IMR-90 (cell line): ENCODE data around the gene SERPING1. TPM values are rescaled to one million over a fixed set of nuclear protein-coding genes. Genes with fewer than 3 reads are reported as not detected.
A peak's percentile ranks its signal among the peaks of the same experiment; 100 is the strongest.

Experiments used
- ATAC-seq: fragments of 200-7000 bp; cut with Tn5 transposase; 2 replicates; pipeline ENCODE4 v1.9.1; 2020; ENCODE audit warnings: low read depth, mild to moderate bottlenecking, moderate library complexity
- BruUV-seq: library from RNA; stranded (reverse); fragments of 400-500 nt; replicated peaks from 2 replicates; lab custom pipeline; 2021; lab: Mats Ljungman, UMichigan
- CTCF ChIA-PET: fragments of 300-600 bp; formaldehyde crosslinking; extraction: SDS; loops from one replicate; lab custom pipeline; 2021; ENCODE audit warnings: antibody characterized with exemption; lab: Yijun Ruan, JAX
- POLR2A ChIA-PET: fragments of 300-600 bp; sonication (Branson Sonifier 250); formaldehyde crosslinking; loops from one replicate; lab custom pipeline; 2022; ENCODE audit warnings: antibody characterized with exemption; ENCODE audit not compliant: unreplicated experiment; lab: Charles Lee
- DNase-seq: peaks from one replicate; pipeline ENCODE4 v3.0.0; 2013
- H2AFZ ChIP-seq: replicated peaks from 2 replicates; pipeline ENCODE3; 2013; ENCODE audit warnings: low read length, mild to moderate bottlenecking; ENCODE audit not compliant: poor library complexity
- H2AK5ac ChIP-seq: 2 replicates; pipeline ENCODE4 v1.6.1; 2013; ENCODE audit warnings: low read depth, low read length, inconsistent platforms
- H2AK9ac ChIP-seq: replicated peaks from 2 replicates; pipeline ENCODE3; 2013; ENCODE audit warnings: mild to moderate bottlenecking, low read depth, low read length, moderate library complexity; ENCODE audit not compliant: poor library complexity
- H2BK120ac ChIP-seq: 2 replicates; pipeline ENCODE4 v1.6.1; 2013; ENCODE audit warnings: low read depth, low read length, inconsistent platforms
- H2BK15ac ChIP-seq: 3 replicates; pipeline ENCODE4 v1.6.1; 2013; ENCODE audit warnings: low read depth, low read length, inconsistent platforms
- H2BK20ac ChIP-seq: 2 replicates; pipeline ENCODE4 v1.6.1; 2013; ENCODE audit warnings: low read depth, mild to moderate bottlenecking, inconsistent platforms, low read length, moderate library complexity
- H2BK5ac ChIP-seq: 2 replicates; pipeline ENCODE4 v1.6.1; 2013; ENCODE audit warnings: mild to moderate bottlenecking, low read depth, low read length, inconsistent platforms; ENCODE audit not compliant: poor library complexity, severe bottlenecking
- H3K14ac ChIP-seq: replicated peaks from 2 replicates; pipeline ENCODE4 v1.6.1; 2013; ENCODE audit warnings: low read depth, low read length, inconsistent platforms
- H3K18ac ChIP-seq: 2 replicates; pipeline ENCODE4 v1.6.1; 2013; ENCODE audit warnings: low read depth, low read length, control low read depth
- H3K23ac ChIP-seq: 2 replicates; pipeline ENCODE4 v1.6.1; 2013; ENCODE audit warnings: low read depth, low read length, inconsistent platforms
- H3K27ac ChIP-seq: 2 replicates; pipeline ENCODE4 v1.5.1; 2013; ENCODE audit warnings: mild to moderate bottlenecking, control low read depth, low read length; ENCODE audit not compliant: insufficient read depth
- H3K27me3 ChIP-seq: 2 replicates; pipeline ENCODE4 v1.6.1; 2013; ENCODE audit warnings: low read length; ENCODE audit not compliant: control insufficient read depth, insufficient read depth
- H3K36me3 ChIP-seq: 2 replicates; pipeline ENCODE4 v1.6.1; 2013; ENCODE audit warnings: low read length, mixed read lengths; ENCODE audit not compliant: control insufficient read depth, insufficient read depth
- H3K4ac ChIP-seq: 2 replicates; pipeline ENCODE4 v1.6.1; 2013; ENCODE audit warnings: low read depth, low read length, inconsistent platforms
- H3K4me1 ChIP-seq: 2 replicates; pipeline ENCODE4 v1.6.1; 2013; ENCODE audit warnings: low read length, mixed read lengths; ENCODE audit not compliant: control insufficient read depth, insufficient read depth
- H3K4me2 ChIP-seq: 2 replicates; pipeline ENCODE4 v1.6.1; 2013; ENCODE audit warnings: low read depth, mild to moderate bottlenecking, control low read depth, low read length, moderate library complexity
- H3K4me3 ChIP-seq: 2 replicates; pipeline ENCODE4 v1.5.1; 2013; ENCODE audit warnings: low read depth, mild to moderate bottlenecking, control low read depth, low read length, moderate library complexity; ENCODE audit not compliant: insufficient read depth
- H3K56ac ChIP-seq: 2 replicates; pipeline ENCODE4 v1.6.1; 2013; ENCODE audit warnings: low read length, inconsistent platforms; ENCODE audit not compliant: insufficient read depth; ENCODE audit errors: extremely low read depth
- H3K79me1 ChIP-seq, 2 experiments: 2 replicates each; pipeline ENCODE4 v1.6.1; 2013; ENCODE audit warnings: low read length in 2 of 2, inconsistent platforms in 1 of 2, low read depth in 1 of 2
- H3K9ac ChIP-seq: 2 replicates; pipeline ENCODE4 v1.6.1; 2013; ENCODE audit warnings: low read depth, low read length, control low read depth
- H3K9me1 ChIP-seq: 2 replicates; pipeline ENCODE4 v1.6.1; 2013; ENCODE audit warnings: low read length, inconsistent platforms; ENCODE audit not compliant: insufficient read depth
- H3K9me3 ChIP-seq: 2 replicates; pipeline ENCODE4 v1.6.1; 2013; ENCODE audit warnings: low read length; ENCODE audit not compliant: control insufficient read depth, insufficient read depth
- H4K20me1 ChIP-seq: 2 replicates; pipeline ENCODE4 v1.6.1; 2013; ENCODE audit warnings: low read length, inconsistent platforms; ENCODE audit not compliant: insufficient read depth
- H4K5ac ChIP-seq: 2 replicates; pipeline ENCODE4 v1.6.1; 2013; ENCODE audit warnings: mild to moderate bottlenecking, low read depth, low read length, control low read depth
- H4K8ac ChIP-seq, 2 experiments: 2 replicates each; pipeline ENCODE4 v1.6.1; 2013; ENCODE audit warnings: low read depth in 2 of 2, low read length in 2 of 2, control low read depth in 1 of 2, inconsistent platforms in 1 of 2
- H4K91ac ChIP-seq: 2 replicates; pipeline ENCODE4 v1.6.1; 2013; ENCODE audit warnings: low read depth, low read length, inconsistent platforms; ENCODE audit not compliant: insufficient read depth
- BHLHE40 ChIP-seq: fragments of 150-350 bp; IDR thresholded peaks from 2 replicates; pipeline ENCODE4 v1.6.1; 2016; ENCODE audit warnings: mild to moderate bottlenecking, low read depth, low read length
- CEBPB ChIP-seq: IDR thresholded peaks from 2 replicates; pipeline ENCODE4 v1.6.1; 2012; ENCODE audit warnings: low read depth, low read length, improper control_type of control experiment
- CHD1 ChIP-seq: IDR thresholded peaks from 2 replicates; pipeline ENCODE4 v1.6.1; 2012; ENCODE audit warnings: low read depth, low read length, improper control_type of control experiment
- CTCF ChIP-seq: conservative IDR thresholded peaks from 2 replicates; pipeline ENCODE4 v1.5.1; 2012; ENCODE audit warnings: mild to moderate bottlenecking, low read depth, low read length, improper control_type of control experiment
- ELK1 ChIP-seq: fragments of 150-350 bp; IDR thresholded peaks from 2 replicates; pipeline ENCODE4 v1.6.1; 2016; ENCODE audit warnings: low read depth, mild to moderate bottlenecking, low read length, moderate library complexity, borderline replicate concordance
- FOS ChIP-seq: fragments of 150-350 bp; IDR thresholded peaks from 2 replicates; pipeline ENCODE4 v1.6.1; 2016; ENCODE audit warnings: low read depth, low read length
- MAFK ChIP-seq: IDR thresholded peaks from 2 replicates; pipeline ENCODE4 v1.6.1; 2012; ENCODE audit warnings: low read depth, low read length, improper control_type of control experiment
- MAZ ChIP-seq: IDR thresholded peaks from 2 replicates; pipeline ENCODE4 v1.6.1; 2012; ENCODE audit warnings: low read depth, mild to moderate bottlenecking, low read length, improper control_type of control experiment, moderate library complexity, borderline replicate concordance
- MXI1 ChIP-seq: IDR thresholded peaks from 2 replicates; pipeline ENCODE4 v1.6.1; 2012; ENCODE audit warnings: low read depth, mild to moderate bottlenecking, low read length, moderate library complexity, borderline replicate concordance
- NFE2L2 ChIP-seq: fragments of 150-350 bp; IDR thresholded peaks from 2 replicates; pipeline ENCODE4 v1.6.1; 2016; ENCODE audit warnings: low read depth, mild to moderate bottlenecking, low read length
- POLR2A ChIP-seq: IDR thresholded peaks from 2 replicates; pipeline ENCODE4 v1.6.1; 2012; ENCODE audit warnings: mild to moderate bottlenecking, low read depth, low read length
- RAD21 ChIP-seq: IDR thresholded peaks from 2 replicates; pipeline ENCODE4 v1.6.1; 2012; ENCODE audit warnings: low read length, improper control_type of control experiment
- RCOR1 ChIP-seq: IDR thresholded peaks from 2 replicates; pipeline ENCODE4 v1.6.1; 2012; ENCODE audit warnings: mild to moderate bottlenecking, low read length, improper control_type of control experiment; ENCODE audit not compliant: insufficient replicate concordance
- RFX5 ChIP-seq: IDR thresholded peaks from 2 replicates; pipeline ENCODE4 v1.8.0; 2012; ENCODE audit warnings: low read depth, mild to moderate bottlenecking, low read length, moderate library complexity
- SMC3 ChIP-seq: fragments of 150-350 bp; IDR thresholded peaks from 2 replicates; pipeline ENCODE4 v1.6.1; 2016; ENCODE audit warnings: low read depth, mild to moderate bottlenecking, antibody characterized with exemption, low read length, moderate library complexity
- WGBS, 2 experiments: methylation state at CpG; one replicate each; pipeline versions ENCODE4 v1.1.5 to v1.1.7; 2013; ENCODE audit warnings: missing lambda C conversion rate in 2 of 2; ENCODE audit not compliant: insufficient read length in 1 of 2; ENCODE audit errors: extremely low coverage in 2 of 2; 5-methylcytosine and 5-hydroxymethylcytosine counted together
- dilution Hi-C: fragments of 300-500 bp; cut with HindIII; formaldehyde crosslinking; loops from one replicate; pipeline ENCODE4 v1.14.3; 2018; ENCODE audit warnings: low sequenced_read_pairs; ENCODE audit not compliant: unreplicated experiment
- in situ Hi-C: fragments of 300-500 bp; cut with MboI; formaldehyde crosslinking; loops from 3 replicates; pipeline ENCODE4 v1.14.3; 2019; ENCODE audit warnings: low sequenced_read_pairs, inconsistent platforms, mixed read lengths
- intact Hi-C: fragments of 100-400 bp; cut with micrococcal nuclease; formaldehyde crosslinking; loops from 2 replicates; pipeline ENCODE4 v1.10.0; 2022
- polyA plus RNA-seq, 3 experiments: library from polyadenylated mRNA; depleted of rRNA; stranded (reverse); fragments of >200 nt; gene quantifications; 2 replicates each; pipeline ENCODE4 v1.2.3, GENCODE V29; 2012; ENCODE audit warnings: low replicate concordance in 1 of 3
- total RNA-seq: library from RNA; depleted of rRNA; stranded (reverse); fragments of >200 nt; gene quantifications from 2 replicates; pipeline ENCODE4 v1.2.3, GENCODE V29; 2012

Gene SERPING1
- total and polyA plus RNA-seq, 2 of the 4 experiments (the other 2 are of a cell fraction) = 2.0 to 30.7 TPM

DNA sequence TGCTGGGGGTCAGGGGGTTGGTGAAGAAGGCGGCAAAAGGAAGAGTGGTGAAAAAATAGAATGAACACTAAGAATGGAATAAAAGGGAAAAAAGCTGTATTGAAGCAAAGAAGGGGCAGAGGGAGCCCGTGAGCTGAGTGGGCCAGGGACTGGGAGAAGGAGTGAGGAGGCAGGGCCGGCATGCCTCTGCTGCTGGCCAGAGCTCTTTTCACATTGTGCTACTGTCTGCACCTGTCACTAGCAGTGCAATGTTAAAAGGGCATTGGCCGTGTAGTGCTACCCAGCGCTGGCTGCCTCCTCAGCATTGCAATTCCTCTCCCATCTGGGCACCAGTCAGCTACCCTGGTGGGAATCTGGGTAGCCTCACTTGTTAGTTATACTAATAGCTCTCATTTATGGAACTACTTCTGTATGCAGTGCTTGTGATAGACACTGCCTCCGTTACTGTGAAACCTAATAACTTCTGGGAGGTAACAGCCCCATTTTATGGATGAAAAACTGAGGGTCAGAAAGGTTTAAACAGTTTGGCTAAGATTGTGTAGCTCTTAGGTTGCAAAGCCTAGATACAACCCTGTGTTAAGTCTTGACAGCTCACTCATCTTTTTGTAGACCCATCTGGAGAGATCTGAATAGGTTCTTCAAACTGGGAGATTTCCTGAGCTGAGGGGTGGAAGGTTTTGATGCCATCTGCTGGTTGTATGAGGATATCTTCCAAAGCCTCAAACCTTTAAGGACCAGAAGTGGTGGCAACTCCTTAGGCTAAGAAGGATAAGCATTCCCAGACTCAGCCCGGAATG lies 43.7 kb downstream of the SERPING1 start:
- H2BK20ac ChIP-seq = no peak overlapping the region
- no peak overlapping the region for H3K23ac ChIP-seq
- no peaks in the 10 kb centered on the region for H3K27me3 ChIP-seq
- no peak overlapping the region for H4K91ac ChIP-seq
- peaks cover 23 to 77% of the 10 kb centered on the region in 2 experiments for H3K79me1 ChIP-seq
- H3K4me3 ChIP-seq = no peak overlapping the region
- peaks cover 1% of the 10 kb centered on the region; the same call in 1 of the 2 replicates for H3K36me3 ChIP-seq
- H4K8ac ChIP-seq = no peak overlapping the region
- DNase-seq (peak; percentile 69), ATAC-seq (no peak)
- H3K56ac ChIP-seq = no peak overlapping the region
- H2BK5ac ChIP-seq = no peak overlapping the region
- peaks cover 14% of the 10 kb centered on the region for H3K9me1 ChIP-seq
- BruUV-seq = no TSS peak
- H3K9ac ChIP-seq = no peak overlapping the region
- in situ Hi-C loops = loop anchor here (5.0 to 10.0 kb wide), 3 partner anchors 74 to 186 kb away; partner anchors contain the start of gene UBE2L6
- no peak overlapping the region for H3K18ac ChIP-seq
- peaks cover 68% of the 10 kb centered on the region for H4K20me1 ChIP-seq
- H2AK5ac ChIP-seq = no peak overlapping the region
- no peak overlapping the region for H4K5ac ChIP-seq
- intact Hi-C loops = loop anchor here (1.0 kb wide), 3 partner anchors 73 to 184 kb away; no protein-coding TSS in a partner anchor
- H2BK15ac ChIP-seq = no peak overlapping the region
- POLR2A ChIA-PET = interaction anchor here (0.5 to 0.9 kb wide), 3 partner anchors 30 to 143 kb away, joined by 3 read pairs; partner anchors contain the start of gene UBE2L6
- no peak overlapping the region for H3K4ac ChIP-seq
- H2BK120ac ChIP-seq = no peak overlapping the region
- H2AK9ac ChIP-seq = no peak overlapping the region
- dilution Hi-C loops = no loop called here
- CTCF ChIA-PET = interaction anchor here (0.8 to 3.3 kb wide), 10 partner anchors 11 to 872 kb away, joined by 3 to 34 read pairs (median 3); partner anchors contain the start of genes CTNND1 and UBE2L6
- WGBS, 2 experiments = 80% methylated on average over 1 of the region's 7 CpGs; no CpG with 5 or more reads in 1 of the 2 experiments
- H3K14ac ChIP-seq = no peak overlapping the region
- peaks cover 18% of the 10 kb centered on the region for H3K4me1 ChIP-seq
- H3K9me3 ChIP-seq = no peaks in the 10 kb centered on the region
- H2AFZ ChIP-seq = no peak overlapping the region
- no peak overlapping the region for H3K27ac ChIP-seq
- H3K4me2 ChIP-seq = peak overlapping the region; percentile 16; the same call in 1 of the 2 replicates
- TF ChIP-seq ELK1 = no peak
- no peak for TF ChIP-seq BHLHE40
- no peak for TF ChIP-seq CEBPB
- TF ChIP-seq MAFK = no peak
- TF ChIP-seq NFE2L2 = no peak
- no peak for TF ChIP-seq RCOR1
- no peak for TF ChIP-seq MAZ
- no peak for TF ChIP-seq POLR2A
- TF ChIP-seq CTCF = peak; percentile 61
- no peak for TF ChIP-seq CHD1
- no peak for TF ChIP-seq RFX5
- peak; percentile 74 for TF ChIP-seq SMC3
- TF ChIP-seq MXI1 = 0 out of 2 replicates have a peak, but pooled peaks have one; percentile 20
- TF ChIP-seq FOS = no peak
- peak; percentile 64 for TF ChIP-seq RAD21
